Stimulated activated CD8-positive, alpha-beta memory T cell treated with anti-CD3 and anti-CD28 coated beads, Interleukin-7, amount 100 ng/mL, for 4 hours (primary cell): ENCODE measurements around the gene SLCO3A1.

Experiments
- DNase-seq, 2 donors: peaks; one replicate each; pipeline ENCODE4 v3.0.0-alpha.2; 2020; ENCODE audit warnings: low read depth in 2 of 2

Gene SLCO3A1

DNA sequence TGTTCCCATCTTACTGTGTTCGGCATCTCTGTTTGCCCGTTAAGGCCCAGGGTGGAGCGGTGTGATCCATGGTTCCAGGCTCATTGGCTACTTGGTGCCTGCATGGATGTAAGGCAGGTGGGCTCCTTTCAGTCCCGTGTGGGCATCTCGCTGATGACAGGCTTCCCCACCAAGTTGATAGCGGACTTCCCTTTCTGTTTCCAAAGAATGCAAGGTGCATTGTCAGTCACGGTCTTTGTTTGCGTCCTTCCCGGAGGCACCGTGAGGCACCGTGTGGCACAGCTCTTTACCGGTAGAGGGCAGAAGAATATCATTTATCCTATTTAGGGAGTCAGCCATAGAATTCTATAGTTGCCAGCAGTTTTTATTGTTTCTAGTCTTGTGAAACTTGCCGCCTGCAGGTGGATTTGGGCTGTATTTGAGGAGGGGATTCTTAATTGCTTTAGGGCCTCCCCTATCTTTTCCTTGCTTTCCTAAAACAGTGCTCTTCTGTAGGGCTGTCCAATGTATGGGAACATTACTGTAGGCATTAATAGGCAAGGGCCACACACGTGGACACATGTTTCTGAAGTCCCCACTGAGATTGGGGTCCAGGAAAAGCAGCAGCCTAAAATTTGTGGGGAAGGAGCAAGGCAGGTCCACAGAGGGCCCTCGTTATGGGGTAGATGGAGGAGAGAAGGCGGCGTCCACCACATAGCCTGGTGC lies 244.1 kb downstream of the SLCO3A1 start:
- DNase-seq = no peak

DNA sequence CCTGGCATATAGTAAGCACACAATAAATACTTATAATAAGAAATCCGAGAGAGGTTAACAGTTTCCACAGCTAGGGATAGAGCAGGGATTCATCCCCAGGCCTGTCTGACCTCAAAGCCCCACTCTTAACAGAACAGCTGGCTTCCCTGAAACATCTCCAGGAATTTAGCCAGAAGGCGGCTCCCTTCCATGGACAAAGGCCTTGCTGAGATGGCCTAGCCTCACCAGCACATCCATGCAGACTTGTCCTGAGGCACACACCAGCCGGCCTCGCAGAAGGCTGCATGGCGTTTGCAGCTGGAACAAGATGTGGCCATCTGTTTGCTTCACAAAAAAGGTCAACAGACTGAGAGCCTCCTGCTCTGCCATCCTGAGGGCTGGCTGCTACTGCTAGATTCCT lies 245.4 kb downstream of the SLCO3A1 start:
- DNase-seq = no peak

GRCh38 chr15:92100301-92100700 lies 246.8 kb downstream of the SLCO3A1 start:
- DNase-seq = no peak

GRCh38 chr15:92100751-92101150 lies 247.2 kb downstream of the SLCO3A1 start:
- DNase-seq = no peak

- DNase-seq = no peak
These were observed 248.3 kb downstream of the SLCO3A1 start for GRCh38 chr15:92101708-92102394.

- DNase-seq = no peak
These were observed 248.9 kb downstream of the SLCO3A1 start for GRCh38 chr15:92102395-92102755.

GRCh38 chr15:92104072-92104471 lies 250.6 kb downstream of the SLCO3A1 start:
- DNase-seq = no peak

DNA sequence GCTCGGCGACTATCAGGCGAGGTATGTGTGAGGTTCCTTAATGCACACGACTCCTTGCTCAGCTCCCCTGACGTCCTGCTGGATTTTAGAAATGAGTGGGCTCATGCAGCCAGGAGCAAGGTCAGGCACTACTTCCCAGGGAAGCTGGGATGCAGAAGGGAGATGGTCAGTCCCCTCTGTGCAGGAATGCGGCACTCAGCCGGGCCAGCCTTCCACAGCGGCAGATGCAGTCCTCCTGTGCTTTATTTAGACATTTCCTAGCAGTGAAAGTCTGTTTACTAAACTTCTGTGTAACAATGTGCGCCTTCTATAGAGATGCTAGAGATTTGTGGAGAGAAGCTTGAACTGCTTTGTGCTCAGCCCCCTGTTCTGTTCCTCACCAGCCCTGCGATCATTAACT lies 252.1 kb downstream of the SLCO3A1 start:
- DNase-seq = no peak

DNA sequence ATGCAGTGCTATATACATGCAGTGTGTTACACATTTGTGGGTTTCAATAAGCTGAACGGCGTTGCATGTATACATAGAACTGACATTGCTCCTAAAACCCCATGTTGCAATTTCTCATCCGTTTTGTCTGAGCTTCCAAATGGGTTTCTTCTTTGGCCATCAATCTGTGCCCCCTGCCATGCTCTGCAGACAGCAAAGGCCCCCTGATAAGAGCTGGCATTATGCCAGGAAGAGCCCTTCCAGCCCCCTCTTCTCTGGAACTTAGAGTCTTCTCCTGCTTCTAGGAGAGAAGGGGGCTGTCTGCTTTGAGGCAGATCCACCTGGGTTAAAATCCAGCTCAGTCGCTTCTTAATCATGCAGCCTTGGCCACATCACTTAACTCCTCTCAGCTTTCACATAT lies 254.0 kb downstream of the SLCO3A1 start:
- DNase-seq = no peak

DNA sequence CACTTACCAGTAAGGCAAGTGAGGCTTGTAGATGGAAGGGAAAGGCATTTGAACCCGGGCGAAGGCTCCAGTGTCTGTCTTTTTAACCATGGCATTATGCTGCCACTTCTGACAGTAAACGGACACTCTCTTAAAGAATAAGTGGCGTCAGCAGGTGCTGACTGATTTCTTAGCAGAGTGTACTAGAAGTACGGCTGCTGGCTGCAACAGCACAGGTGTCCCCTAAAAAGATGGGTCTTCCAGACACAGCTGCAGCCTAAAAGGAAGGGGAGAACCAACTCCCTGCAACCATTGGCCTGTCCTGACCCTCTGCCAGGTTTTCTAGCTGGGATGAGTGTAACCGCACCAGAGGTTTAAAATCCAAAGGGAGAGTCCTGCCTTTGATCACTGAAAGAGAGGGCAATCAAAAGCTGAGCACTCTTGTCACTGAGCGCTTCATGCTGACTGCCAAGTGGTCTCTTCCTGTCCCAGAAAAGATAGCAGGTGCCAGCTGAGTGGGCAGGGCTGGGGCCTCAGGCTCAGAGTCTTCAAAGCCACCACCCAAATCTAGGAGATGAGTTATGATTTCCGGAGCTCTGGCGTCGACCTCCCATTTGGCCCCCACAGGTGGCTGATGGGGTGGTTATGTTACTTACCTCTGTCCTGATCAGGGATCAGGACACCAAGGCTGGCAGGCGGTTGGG lies 255.8 kb downstream of the SLCO3A1 start:
- no peak for DNase-seq

DNA sequence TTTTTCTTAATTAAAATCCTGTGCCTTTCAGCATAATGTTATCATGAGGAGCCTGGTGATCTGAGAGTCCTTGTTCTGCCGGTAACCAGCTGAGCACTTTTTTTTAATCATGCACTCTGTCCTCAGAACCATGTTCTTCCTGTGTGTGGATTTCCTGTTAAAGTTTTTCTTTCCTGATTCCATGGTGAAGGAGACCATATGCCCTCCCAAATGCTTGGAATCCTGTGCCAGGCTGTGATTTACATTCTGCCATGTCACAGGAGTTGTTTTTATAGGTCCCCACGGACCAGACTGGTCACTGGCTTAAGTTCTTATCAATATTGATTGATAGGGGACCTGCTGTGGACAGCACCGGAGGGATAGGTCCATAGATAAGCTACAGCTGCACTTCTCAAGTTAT lies 257.8 kb downstream of the SLCO3A1 start:
- DNase-seq = no peak

GRCh38 chr15:92111751-92112150 lies 258.2 kb downstream of the SLCO3A1 start:
- DNase-seq = no peak

- DNase-seq = no peak
These were observed 258.7 kb downstream of the SLCO3A1 start for GRCh38 chr15:92112180-92112579.

GRCh38 chr15:92112711-92113110 lies 259.2 kb downstream of the SLCO3A1 start:
- no peak for DNase-seq

DNA sequence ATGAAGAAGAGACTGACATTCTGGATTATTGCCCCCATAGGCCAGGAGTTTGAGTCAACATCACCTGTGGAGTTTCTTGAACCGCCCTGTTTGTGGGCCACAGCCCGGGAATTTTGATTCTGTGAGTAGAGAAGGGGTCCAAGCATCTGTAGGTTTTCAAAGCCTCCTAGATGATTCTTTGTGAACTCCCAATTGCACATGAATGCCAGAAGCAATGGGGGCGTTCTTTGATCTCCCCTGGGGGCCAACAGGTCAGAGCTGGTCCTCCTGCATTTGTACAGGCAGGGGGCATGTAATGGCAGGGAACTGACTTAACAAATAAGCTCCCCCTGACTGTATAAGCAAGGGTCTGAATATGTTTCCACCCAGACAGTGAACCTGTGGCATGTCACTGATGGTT lies 260.3 kb downstream of the SLCO3A1 start:
- no peak for DNase-seq

DNA sequence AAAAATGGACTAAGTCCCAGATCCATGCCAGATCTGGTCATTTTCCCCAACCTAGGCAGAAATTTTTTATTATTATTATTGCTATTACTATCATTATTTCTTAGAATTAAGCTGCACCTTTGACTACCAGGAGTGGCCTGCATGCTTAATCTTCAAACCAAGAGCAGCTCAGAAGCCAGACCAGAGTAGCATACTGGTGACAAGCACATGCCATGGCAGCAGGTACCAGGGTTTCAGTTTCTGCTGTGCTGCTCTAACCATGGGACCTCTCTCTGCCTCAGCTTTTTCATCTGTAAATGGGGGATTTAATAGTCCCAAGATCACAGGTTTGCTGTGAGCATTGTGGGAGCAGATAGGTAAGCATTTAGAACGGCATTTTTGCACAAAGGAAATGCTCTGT lies 262.3 kb downstream of the SLCO3A1 start:
- no peak for DNase-seq

DNA sequence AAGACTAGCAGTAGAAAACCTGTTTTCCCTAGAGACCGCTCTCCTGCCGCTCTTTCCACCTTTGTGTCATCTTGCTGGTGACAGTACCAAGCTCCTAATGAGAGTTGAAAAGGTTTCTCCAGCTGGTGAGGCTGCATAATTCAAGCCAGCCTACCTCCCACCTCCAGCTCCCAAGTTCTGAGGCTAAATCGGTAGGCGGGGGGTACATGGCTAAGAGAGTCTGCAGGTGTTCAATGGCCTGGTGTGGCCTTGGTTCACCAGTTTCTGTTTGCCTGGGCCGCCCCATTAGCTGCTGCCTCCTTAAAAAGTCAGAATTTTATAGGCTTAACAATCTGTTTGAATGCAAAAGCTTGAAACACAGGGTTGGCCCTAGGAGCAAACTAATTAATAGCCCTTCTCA lies 262.8 kb downstream of the SLCO3A1 start:
- DNase-seq = no peak

GRCh38 chr15:92117261-92117731 lies 263.8 kb downstream of the SLCO3A1 start:
- no peak for DNase-seq

DNA sequence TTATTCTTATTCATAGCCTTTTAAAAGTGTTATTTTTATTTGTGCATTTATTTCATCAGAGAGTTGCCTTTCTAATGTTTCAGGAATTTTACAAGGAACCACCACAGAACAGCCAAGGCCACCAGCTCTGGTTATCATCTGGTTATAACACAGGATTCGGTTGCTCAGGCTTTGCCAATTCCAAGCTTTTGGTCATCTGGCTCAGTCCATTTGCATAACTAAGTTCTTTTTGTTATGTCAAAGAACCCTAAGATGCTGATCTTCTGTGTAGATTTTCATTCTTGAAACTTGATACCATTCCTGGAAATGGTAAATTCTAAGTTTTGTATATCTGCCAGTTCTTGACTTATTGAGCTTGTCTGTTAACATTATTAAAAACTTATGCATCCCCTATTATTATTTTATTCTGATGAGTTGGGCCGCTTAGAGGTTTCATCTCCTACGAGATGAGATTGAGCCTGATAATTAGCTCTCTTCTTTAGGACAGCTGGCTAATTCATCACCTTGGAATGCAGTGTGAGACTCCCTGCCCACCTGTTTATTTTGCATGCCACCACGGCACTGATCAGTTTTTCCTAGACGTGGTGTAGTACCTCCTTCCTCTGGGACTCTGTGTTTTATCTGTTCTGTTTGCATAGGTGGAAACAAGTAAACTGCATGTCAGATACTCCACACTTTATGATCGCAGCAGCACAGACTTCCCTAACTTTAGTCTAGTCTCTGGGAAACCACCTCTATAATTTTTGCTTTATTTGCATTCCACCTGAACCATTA lies 264.8 kb downstream of the SLCO3A1 start:
- DNase-seq = no peak

- no peak for DNase-seq
These were observed 265.4 kb downstream of the SLCO3A1 start for GRCh38 chr15:92118936-92119325.

GRCh38 chr15:92120094-92120795 lies 266.7 kb downstream of the SLCO3A1 start:
- DNase-seq = no peak

DNA sequence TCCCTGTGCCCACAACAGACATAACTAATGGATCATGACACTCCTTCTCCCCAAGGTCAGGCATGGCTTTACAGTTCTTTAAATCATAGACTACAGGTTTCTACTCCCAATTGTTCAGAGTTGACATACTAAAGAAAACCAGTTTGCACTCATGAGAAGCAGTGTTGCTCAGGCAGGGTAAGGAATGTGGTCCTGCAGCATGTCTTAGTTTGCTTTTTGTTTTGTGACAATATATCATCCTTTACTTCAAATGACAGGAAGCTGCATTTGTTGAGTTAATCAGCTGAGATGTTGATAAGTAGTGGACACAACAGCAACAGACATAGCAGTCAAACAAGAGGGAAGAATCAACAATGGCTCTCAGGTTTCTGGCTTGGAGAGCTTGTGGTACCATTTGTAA lies 267.5 kb downstream of the SLCO3A1 start:
- no peak for DNase-seq
